GM13976 (cell line): ENCODE data around the gene DMRTB1.

ENCODE experiments used
- DNase-seq: peaks from one replicate; pipeline ENCODE4 v3.0.0; 2012; ENCODE audit warnings: low spot score
- CTCF ChIP-seq: IDR thresholded peaks from 2 replicates; pipeline ENCODE4 v1.5.1; 2012; ENCODE audit warnings: borderline replicate concordance, mild to moderate bottlenecking; ENCODE audit not compliant: insufficient read depth; ENCODE audit errors: extremely low read depth, missing control alignments, control extremely low read depth
- in situ Hi-C: fragments of 300-500 bp; cut with MboI; formaldehyde crosslinking; loops from one replicate; pipeline ENCODE4 v1.12.0; 2022; ENCODE audit warnings: low sequenced_read_pairs, mixed read lengths, inconsistent platforms; ENCODE audit not compliant: unreplicated experiment

The DMRTB1 gene

GRCh38 chr1:53459321-53460175, at the start of gene DMRTB1:
Gene DMRTB1 (plus strand): TSS chr1:53459399. CDS start chr1:53459454, 55 bp downstream.
- in situ Hi-C loops: no loop called here
- TF ChIP-seq CTCF: no peak

GRCh38 chr1:53409695-53410094, 49.5 kb upstream of the DMRTB1 start:
- no peak for DNase-seq
- in situ Hi-C loops: no loop called here
- no peak for TF ChIP-seq CTCF

More at GRCh38 chr1:53459321-53460175, at the start of gene DMRTB1:
- no peak for DNase-seq

DNA sequence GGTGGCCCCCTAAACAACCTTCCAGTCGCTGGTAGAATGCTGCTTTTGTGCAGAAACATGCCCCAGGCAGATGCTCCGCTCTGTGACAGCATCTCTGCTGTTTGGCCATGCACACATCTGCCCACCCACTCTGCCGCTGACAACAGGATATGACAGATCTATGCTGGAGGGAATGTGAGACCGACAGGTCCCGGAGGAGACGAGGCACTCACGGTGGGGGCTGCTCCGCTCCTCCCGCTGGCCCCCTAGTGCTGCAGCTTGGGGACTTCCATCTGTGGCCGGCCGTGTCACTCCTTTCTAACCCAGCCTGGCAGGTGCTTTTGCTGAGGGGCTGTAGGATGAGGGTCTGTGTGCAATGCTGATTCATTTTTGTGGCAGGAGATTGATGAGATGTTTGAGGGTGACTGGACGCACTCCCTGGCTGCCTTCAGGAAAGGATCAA, 49.1 kb upstream of the DMRTB1 start:
- in situ Hi-C loops: no loop called here
- no peak for DNase-seq
- TF ChIP-seq CTCF: no peak

DNA sequence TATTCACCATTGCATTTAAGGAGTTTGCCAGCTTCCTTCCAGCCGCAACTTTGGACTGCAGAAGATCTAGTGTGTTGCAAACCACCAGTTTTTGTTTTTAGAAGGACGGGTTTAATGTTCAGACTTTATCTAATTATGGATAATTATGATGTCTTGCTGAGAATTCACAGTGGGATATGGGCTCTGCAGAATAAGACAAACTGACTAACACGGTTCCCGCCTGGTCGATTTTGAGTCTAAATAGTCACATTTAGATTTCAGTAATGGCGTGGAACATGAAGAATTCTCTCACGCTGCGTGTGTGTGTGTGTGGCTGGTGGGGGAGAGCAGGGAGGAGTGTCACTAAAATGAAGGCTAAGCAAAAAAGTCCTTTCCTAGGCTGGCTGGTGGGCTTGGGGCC, 48.5 kb upstream of the DMRTB1 start:
- TF ChIP-seq CTCF: no peak
- in situ Hi-C loops: no loop called here
- DNase-seq: no peak

DNA sequence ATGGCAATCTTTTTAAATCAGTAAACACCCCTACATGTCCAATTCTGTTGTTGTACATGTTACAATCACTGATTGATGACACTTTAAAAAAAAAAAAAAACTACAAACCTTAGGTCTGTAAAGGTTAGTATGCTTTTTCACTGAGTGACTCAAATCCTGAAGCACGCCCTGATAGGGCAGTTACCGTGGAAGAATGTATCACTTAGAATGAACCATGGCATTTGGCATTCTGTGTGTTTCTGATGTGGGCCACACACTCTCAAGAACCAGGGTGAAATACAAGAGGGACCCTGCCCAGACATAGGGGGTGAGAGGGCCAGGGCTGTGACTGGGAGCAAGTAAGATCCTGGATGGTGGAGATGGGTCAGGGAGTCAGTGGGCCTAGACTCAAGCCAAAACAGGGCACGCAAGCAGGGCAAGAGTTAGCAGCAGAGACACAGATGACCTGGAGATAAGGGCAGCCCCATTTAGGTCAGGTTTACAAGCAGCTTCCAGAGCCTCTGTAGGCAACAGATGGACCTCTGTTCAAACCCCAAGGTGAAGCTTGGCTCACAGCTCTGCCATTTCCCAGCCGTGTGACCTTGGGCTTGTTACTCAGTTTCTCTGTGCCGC, 47.6 kb upstream of the DMRTB1 start:
- no peak for DNase-seq
- no peak for TF ChIP-seq CTCF
- in situ Hi-C loops: no loop called here

DNA sequence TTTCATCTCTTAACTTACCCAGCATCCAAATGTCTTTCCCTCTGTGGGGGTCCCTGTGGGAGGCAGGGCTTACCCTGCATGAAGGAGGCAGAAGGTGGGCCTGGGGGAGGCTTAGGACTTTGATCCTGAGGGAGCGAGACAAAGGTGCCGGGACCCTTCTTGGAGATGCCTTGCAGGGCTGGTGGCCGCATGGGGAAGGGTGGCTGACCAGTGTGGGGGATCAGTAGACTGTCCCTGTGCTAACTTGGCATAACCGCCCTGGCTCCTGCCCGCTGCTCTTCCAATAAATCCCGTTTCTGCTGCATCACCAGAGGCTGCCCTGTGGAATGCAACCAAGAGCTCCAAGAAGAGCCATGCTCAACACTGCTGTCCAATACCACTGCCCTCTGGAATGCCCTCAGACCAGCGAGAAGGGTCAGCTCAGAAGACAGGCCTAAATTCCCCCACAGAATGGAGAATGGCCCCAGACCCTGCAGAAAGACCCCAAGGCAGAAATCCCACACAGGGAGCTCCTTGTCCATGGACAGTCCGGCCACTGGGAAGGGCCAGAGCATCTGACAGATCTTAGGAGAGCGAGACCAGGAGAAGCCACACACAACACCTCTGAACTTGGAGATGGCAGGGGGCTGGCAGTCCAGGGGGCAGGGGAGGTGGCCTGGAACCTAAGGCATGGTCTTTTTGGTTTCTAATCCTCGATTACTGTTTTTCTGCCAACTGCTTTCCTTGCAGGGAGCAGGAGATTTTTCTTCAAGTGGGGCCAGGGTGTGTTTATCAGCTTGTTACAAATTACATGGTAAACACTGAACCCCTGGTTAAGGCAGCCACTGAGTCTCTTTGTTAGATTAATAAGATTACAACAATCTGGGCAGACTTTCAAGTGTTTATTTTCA, 46.7 kb upstream of the DMRTB1 start:
- no peak for TF ChIP-seq CTCF
- in situ Hi-C loops: no loop called here
- DNase-seq: no peak
